HepG2 (cell line): Measurements from ENCODE around the gene UBE2C. TPM values are rescaled to one million over a fixed set of nuclear protein-coding genes. Genes with fewer than 3 reads are reported as not detected.

Experiments
- AHR ChIP-seq: IDR thresholded peaks from 2 replicates; pipeline ENCODE4 v1.6.1; 2018; ENCODE audit warnings: missing genetic modification reagents, missing compliant biosample characterization
- ARID2 ChIP-seq: sonication (generic); formaldehyde crosslinking; IDR thresholded peaks from 2 replicates; pipeline ENCODE4 v1.8.1; 2022; ENCODE audit warnings: mild to moderate bottlenecking, missing genetic modification reagents, borderline replicate concordance
- ATF7-NPFF ChIP-seq: sonication (generic); formaldehyde crosslinking; IDR thresholded peaks from 2 replicates; pipeline ENCODE4 v1.8.1; 2023; ENCODE audit warnings: mild to moderate bottlenecking, low read depth, missing genetic modification reagents, moderate library complexity
- CENPBD1 ChIP-seq: sonication (generic); formaldehyde crosslinking; IDR thresholded peaks from 2 replicates; pipeline ENCODE4 v1.8.0; 2022; ENCODE audit warnings: missing genetic modification reagents, low read depth, mild to moderate bottlenecking, borderline replicate concordance
- CSRNP1 ChIP-seq: sonication (generic); formaldehyde crosslinking; IDR thresholded peaks from 2 replicates; pipeline ENCODE4 v1.8.1; 2023; ENCODE audit warnings: mild to moderate bottlenecking, missing genetic modification reagents
- EP300 ChIP-seq, 3 experiments: sonication (generic) in 1 of 3; formaldehyde crosslinking in 1 of 3; IDR thresholded peaks; 2 replicates each; pipeline versions ENCODE4 v1.5.1 to v1.6.1; 2011 to 2020; ENCODE audit warnings: low read depth in 2 of 3, low read length in 2 of 3, borderline replicate concordance in 1 of 3, improper control_type of control experiment in 1 of 3, mild to moderate bottlenecking in 1 of 3, missing genetic modification reagents in 1 of 3, moderate library complexity in 1 of 3
- HMG20A ChIP-seq: IDR thresholded peaks from 2 replicates; pipeline ENCODE4 v1.6.1; 2016; ENCODE audit warnings: borderline replicate concordance
- HMGA1 ChIP-seq: sonication (generic); formaldehyde crosslinking; conservative IDR thresholded peaks from 2 replicates; pipeline ENCODE4 v1.4.0; 2020; ENCODE audit warnings: missing genetic modification reagents
- KDM4B ChIP-seq: sonication (generic); formaldehyde crosslinking; IDR thresholded peaks from 2 replicates; pipeline ENCODE4 v1.4.0; 2020; ENCODE audit warnings: missing genetic modification reagents
- NFYB ChIP-seq: sonication (generic); formaldehyde crosslinking; IDR thresholded peaks from 2 replicates; pipeline ENCODE4 v1.4.0; 2020; ENCODE audit warnings: missing genetic modification reagents
- PHF5A ChIP-seq: IDR thresholded peaks from one replicate; pipeline ENCODE4 v1.6.1; 2018; ENCODE audit warnings: low read depth, missing genetic modification reagents; ENCODE audit not compliant: unreplicated experiment
- POGZ ChIP-seq: sonication (generic); formaldehyde crosslinking; IDR thresholded peaks from 2 replicates; pipeline ENCODE4 v1.4.0; 2020; ENCODE audit warnings: mild to moderate bottlenecking, missing genetic modification reagents
- RBM22 ChIP-seq: fragments of 200-400 bp; formaldehyde crosslinking; optimal IDR thresholded peaks from 2 replicates; pipeline ENCODE3; 2017; ENCODE audit warnings: mild to moderate bottlenecking, low read length, moderate library complexity
- RNF219 ChIP-seq: sonication (generic); formaldehyde crosslinking; IDR thresholded peaks from 2 replicates; pipeline ENCODE4 v1.5.0; 2020; ENCODE audit warnings: mild to moderate bottlenecking, missing genetic modification reagents
- TMF1 ChIP-seq: sonication (generic); formaldehyde crosslinking; IDR thresholded peaks from 2 replicates; pipeline ENCODE4 v1.8.1; 2022; ENCODE audit warnings: low read depth, missing genetic modification reagents
- ZFP41 ChIP-seq: sonication (generic); formaldehyde crosslinking; IDR thresholded peaks from 2 replicates; pipeline ENCODE4 v1.4.0; 2020; ENCODE audit warnings: mild to moderate bottlenecking, missing genetic modification reagents, borderline replicate concordance
- ZNF232 ChIP-seq: sonication (generic); formaldehyde crosslinking; IDR thresholded peaks from 2 replicates; pipeline ENCODE4 v1.4.0; 2020; ENCODE audit warnings: missing genetic modification reagents, borderline replicate concordance
- ZNF235 ChIP-seq: sonication (generic); formaldehyde crosslinking; IDR thresholded peaks from 2 replicates; pipeline ENCODE4 v1.8.1; 2023; ENCODE audit warnings: mild to moderate bottlenecking, missing genetic modification reagents, borderline replicate concordance
- ZNF274 ChIP-seq: sonication (generic); formaldehyde crosslinking; IDR thresholded peaks from 2 replicates; pipeline ENCODE4 v1.5.1; 2020; ENCODE audit warnings: mild to moderate bottlenecking, missing genetic modification reagents
- ZNF572 ChIP-seq: sonication (generic); formaldehyde crosslinking; IDR thresholded peaks from 2 replicates; pipeline ENCODE4 v1.5.1; 2020; ENCODE audit warnings: mild to moderate bottlenecking, missing genetic modification reagents
- ZNF615 ChIP-seq: sonication (generic); formaldehyde crosslinking; IDR thresholded peaks from 2 replicates; pipeline ENCODE4 v1.5.0; 2020; ENCODE audit warnings: mild to moderate bottlenecking, missing genetic modification reagents, borderline replicate concordance
- ZNF850 ChIP-seq: sonication (generic); formaldehyde crosslinking; conservative IDR thresholded peaks from 2 replicates; pipeline ENCODE4 v1.9.0; 2021; ENCODE audit warnings: mild to moderate bottlenecking, missing genetic modification reagents
- polyA plus RNA-seq, 8 experiments: library from polyadenylated mRNA; depleted of rRNA in 3 of 8; stranded (reverse) in 7 of 8; unstranded in 1 of 8; fragments of >200 nt; fragmentation: Illumina TruSeq in 4 of 8; extraction: Trizol in 4 of 8; gene quantifications; 2 replicates each; pipeline versions ENCODE4 v1.2.1 to v1.2.3, GENCODE V29; 2011 to 2016; ENCODE audit warnings: low read depth in 4 of 8, missing spikeins in 1 of 8, mixed read lengths in 1 of 8; ENCODE audit not compliant: insufficient read depth in 1 of 8
- total RNA-seq, 5 experiments: library from RNA; depleted of rRNA; stranded (reverse); fragments of >200 nt; fragmentation: Illumina TruSeq; extraction: Trizol; gene quantifications; 2 replicates each; pipeline ENCODE4 v1.2.3, GENCODE V29; 2016; ENCODE audit warnings: low read depth in 1 of 5

The UBE2C gene
- total and polyA plus RNA-seq, 2 of the 13 experiments (the other 11 are each of a cell fraction or from before 2014, with no cell fraction given) = 100 to 123 TPM

- TF ChIP-seq CENPBD1 (peak; percentile 41; the same call in 1 of the 2 replicates), ZFP41 (CRISPR knock-in tag) (no peak), HMGA1 (CRISPR knock-in tag) (no peak; the same call in 1 of the 2 replicates), POGZ (CRISPR knock-in tag) (no peak), ZNF850 (peak; percentile 14; the same call in 1 of the 2 replicates), HMG20A (peak; percentile 30; the same call in 1 of the 2 replicates), RBM22 (peak; percentile 32), EP300 (IDR thresholded peaks at IDR 0.05; ENCODE audit: low read depth in 2 of 2, low read length in 2 of 2) (no peak; a peak in 1 of 4 replicates), EP300 (CRISPR knock-in tag; IDR thresholded peaks at IDR 0.05; ENCODE audit: borderline replicate concordance) (no peak), ARID2 (CRISPR knock-in tag) (peak; percentile 31; the same call in 1 of the 2 replicates), ZNF232 (CRISPR knock-in tag) (peak; percentile 68; the same call in 1 of the 2 replicates), AHR (CRISPR knock-in tag) (no peak), PHF5A (CRISPR knock-in tag) (no peak), TMF1 (CRISPR knock-in tag) (no peak), KDM4B (CRISPR knock-in tag) (no peak), CSRNP1 (CRISPR knock-in tag) (0 out of 2 replicates have a peak, but pooled peaks have one; percentile 41), RNF219 (CRISPR knock-in tag) (no peak), ZNF615 (CRISPR knock-in tag) (no peak), ZNF235 (CRISPR knock-in tag) (no peak), ZNF274 (CRISPR knock-in tag) (no peak), ATF7-NPFF (CRISPR knock-in tag) (peak; percentile 88), ZNF572 (CRISPR knock-in tag) (no peak), NFYB (CRISPR knock-in tag) (no peak)
Measured at GRCh38 chr20:45833030-45833882, 20.8 kb downstream of the UBE2C start, which contains the start of gene SNX21 (continued).
